Brain microvascular endothelial cell (primary cell): ENCODE measurements around the gene TSPEAR.

Experiments
- DNase-seq: peaks from one replicate; pipeline ENCODE4 v3.0.0-alpha.2; 2020
- H3K27ac ChIP-seq: fragments of 250-450 bp; sonication (Bioruptor Pico); 2 replicates; pipeline ENCODE4 v1.5.1; 2020; ENCODE audit warnings: mild to moderate bottlenecking, moderate library complexity
- H3K27me3 ChIP-seq: fragments of 250-450 bp; sonication (Bioruptor Pico); replicated peaks from 2 replicates; pipeline ENCODE4 v1.5.1; 2020; ENCODE audit warnings: mild to moderate bottlenecking
- H3K36me3 ChIP-seq: fragments of 250-450 bp; sonication (Bioruptor Pico); replicated peaks from 2 replicates; pipeline ENCODE4 v1.5.1; 2020; ENCODE audit warnings: mild to moderate bottlenecking
- H3K4me3 ChIP-seq: 2 replicates; pipeline ENCODE4 v1.5.1; 2011; ENCODE audit warnings: low read depth, mild to moderate bottlenecking, control low read depth, low read length, moderate library complexity
- in situ Hi-C: cut with HindIII; loops from 2 replicates; pipeline ENCODE4 v1.10.0; 2017; ENCODE audit warnings: low sequenced_read_pairs, low pct_ligation_motif_present
- TF ChIP-seq, protein P1 (sequence below): IDR thresholded peaks from 2 replicates; pipeline ENCODE4 v1.5.1; 2011; ENCODE audit warnings: low read depth, mild to moderate bottlenecking, moderate library complexity, low read length, control low read depth, inconsistent platforms; ENCODE audit errors: missing control alignments

TSPEAR gene

DNA sequence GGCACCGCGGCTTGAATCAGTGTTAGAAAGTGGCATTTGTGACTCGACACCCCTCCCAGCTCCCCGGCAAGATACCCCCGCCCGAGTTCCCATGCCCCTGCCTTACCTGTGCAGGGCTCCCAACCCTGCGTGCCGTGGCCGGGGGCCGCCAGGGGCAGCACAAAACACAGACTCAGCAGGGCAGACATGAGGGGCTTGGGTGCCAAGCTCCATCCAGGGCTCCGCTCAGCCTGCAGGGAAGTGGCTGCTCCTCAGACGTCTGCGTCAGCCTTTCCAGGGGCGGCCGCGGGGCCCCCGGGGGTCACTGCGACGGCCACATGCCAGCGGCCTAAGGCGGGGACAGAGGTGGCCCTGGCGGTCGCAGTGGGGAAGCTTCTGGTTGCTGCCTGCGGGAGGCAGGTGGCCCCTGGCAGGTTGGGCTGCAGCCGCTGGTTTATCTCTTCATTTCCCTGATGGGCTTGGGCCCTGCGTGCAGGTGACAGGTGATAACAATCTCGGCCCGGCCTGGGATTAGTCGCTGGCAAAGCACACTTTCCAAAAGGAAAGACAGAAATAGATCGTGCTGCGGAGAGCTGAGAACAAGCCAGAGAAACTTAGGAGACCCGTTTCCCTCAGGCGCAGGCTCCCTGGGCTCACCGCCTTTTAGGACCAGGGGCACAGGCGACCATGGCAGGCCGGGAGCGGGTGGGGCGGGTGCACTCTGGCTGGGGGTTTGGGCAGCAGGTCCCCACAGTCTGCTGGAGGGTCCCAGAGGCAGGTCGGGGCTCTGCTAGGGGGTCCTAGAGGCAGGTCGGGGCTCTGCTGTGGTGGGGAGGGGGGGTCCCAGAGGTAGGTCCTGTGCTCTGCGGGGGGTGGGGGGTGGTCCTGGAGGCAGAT is at the start of gene TSPEAR:
TSPEAR (minus strand) TSS at position 246 of the 876 bp plus-strand sequence; CDS start at position 188, 58 bp downstream.
- no peak within 1 kb of the TSS for H3K4me3 ChIP-seq
- TF ChIP-seq, protein P1, sequence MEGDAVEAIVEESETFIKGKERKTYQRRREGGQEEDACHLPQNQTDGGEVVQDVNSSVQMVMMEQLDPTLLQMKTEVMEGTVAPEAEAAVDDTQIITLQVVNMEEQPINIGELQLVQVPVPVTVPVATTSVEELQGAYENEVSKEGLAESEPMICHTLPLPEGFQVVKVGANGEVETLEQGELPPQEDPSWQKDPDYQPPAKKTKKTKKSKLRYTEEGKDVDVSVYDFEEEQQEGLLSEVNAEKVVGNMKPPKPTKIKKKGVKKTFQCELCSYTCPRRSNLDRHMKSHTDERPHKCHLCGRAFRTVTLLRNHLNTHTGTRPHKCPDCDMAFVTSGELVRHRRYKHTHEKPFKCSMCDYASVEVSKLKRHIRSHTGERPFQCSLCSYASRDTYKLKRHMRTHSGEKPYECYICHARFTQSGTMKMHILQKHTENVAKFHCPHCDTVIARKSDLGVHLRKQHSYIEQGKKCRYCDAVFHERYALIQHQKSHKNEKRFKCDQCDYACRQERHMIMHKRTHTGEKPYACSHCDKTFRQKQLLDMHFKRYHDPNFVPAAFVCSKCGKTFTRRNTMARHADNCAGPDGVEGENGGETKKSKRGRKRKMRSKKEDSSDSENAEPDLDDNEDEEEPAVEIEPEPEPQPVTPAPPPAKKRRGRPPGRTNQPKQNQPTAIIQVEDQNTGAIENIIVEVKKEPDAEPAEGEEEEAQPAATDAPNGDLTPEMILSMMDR = no peak
- no peaks in the 10 kb centered on the region for H3K36me3 ChIP-seq
- DNase-seq = no peak
- H3K27ac ChIP-seq = no peak within 1 kb of the TSS
- peaks cover 83% of the 10 kb centered on the region for H3K27me3 ChIP-seq
- in situ Hi-C loops = no loop called here

DNA sequence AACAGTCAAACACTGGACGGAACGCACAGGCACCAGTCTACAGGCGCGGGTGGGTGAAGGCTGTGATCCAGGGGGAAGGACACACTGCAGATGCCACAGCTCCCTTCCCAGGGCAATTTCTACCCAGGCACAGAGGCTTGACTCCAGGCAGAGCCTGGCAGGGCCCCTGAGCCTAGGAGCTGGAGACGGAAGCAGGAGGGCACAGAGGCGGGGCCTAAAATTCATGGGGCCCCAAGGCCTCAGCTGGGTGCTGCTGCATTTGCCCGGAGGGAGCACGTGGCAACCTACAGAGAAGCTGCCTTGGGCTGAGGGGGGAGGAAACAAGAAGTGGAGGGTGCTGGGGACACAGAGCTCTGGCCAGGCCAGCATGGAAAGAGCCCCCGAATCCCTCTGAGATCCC is 49.0 kb upstream of the TSPEAR start:
- DNase-seq = no peak
- no peak overlapping the region for H3K27ac ChIP-seq
- TF ChIP-seq, protein P1 = no peak
- no peak overlapping the region for H3K4me3 ChIP-seq
- in situ Hi-C loops = no loop called here
- H3K36me3 ChIP-seq = no peaks in the 10 kb centered on the region
- no peaks in the 10 kb centered on the region for H3K27me3 ChIP-seq

DNA sequence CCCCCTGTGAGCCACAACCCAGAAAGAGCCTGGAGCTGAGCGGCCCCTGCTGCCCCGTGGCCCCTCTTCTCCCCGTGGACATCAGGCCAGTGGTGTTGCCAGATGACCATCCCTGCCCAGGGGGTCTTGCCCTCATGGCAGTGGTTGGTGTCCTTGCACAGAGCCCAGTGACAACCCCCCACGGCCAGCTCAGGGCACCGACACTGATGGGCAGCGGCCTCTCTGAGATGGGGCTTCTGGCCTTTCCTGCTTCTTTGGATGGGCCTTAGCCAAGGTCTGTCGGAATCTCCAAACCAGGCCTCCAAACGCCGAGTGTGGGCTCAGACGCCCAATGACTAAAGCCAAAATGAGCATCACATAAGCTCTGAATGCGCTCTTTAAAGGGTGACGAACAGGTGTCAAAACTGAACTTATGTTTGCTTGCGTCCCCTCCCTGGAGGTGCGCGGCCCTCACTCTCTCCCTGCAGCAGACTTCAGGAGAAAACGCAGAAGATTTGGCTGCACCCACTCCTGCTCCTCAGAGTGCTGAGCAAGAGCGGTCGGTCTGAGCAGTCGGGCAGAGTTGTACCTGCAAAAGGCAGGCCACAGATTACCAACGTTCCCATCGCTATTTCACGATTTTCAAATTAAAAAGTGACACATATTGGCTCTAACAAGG is 48.4 kb upstream of the TSPEAR start:
- no peak for DNase-seq
- Histone ChIP-seq H3K36me3 (no peaks in the 10 kb centered on the region), H3K27ac (no peak overlapping the region), H3K4me3 (no peak overlapping the region), H3K27me3 (no peaks in the 10 kb centered on the region)
- in situ Hi-C loops = no loop called here
- TF ChIP-seq, protein P1 = no peak

DNA sequence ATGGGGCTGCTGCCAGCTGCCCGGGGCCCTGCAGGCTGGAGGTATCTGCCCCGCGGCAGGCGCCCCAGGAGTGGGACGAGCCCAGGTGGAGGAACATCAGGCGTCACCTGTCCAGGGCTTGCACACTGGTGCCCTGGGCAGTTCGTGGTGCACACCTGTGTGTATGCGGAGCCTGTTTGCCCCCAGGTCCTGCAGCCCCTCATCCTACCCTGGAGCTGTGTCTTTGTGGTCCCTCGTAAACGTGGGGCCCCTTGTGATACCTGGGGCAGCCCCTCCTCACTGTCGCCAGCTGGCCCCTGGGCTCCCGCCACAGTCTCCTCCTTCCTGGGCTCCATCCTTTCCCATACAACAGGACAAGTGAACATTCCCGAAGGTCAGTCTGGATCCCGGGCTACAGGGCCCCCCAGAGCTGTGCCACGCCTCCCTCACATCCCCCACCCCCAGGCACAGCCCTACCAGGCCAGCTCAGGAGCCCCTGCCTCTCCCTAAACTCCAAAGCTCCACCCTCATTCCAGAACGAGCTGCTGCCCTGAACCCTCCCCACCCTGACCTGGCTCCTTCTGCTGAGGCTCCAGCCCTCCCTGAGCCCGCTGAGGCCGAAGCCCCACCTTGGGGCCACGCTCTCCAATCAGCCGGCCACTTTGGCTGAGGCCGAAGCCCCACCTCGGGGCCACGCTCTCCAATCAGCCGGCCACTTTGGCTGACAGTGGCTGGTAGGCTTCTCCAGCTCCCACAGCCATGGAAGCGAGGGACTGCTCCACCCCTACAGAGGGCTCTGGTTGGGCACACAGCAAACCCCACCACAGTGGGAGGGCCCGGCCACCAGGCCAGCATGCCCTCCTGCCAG is 47.6 kb upstream of the TSPEAR start:
- DNase-seq = no peak
- Histone ChIP-seq H3K27ac (no peak overlapping the region), H3K36me3 (no peaks in the 10 kb centered on the region), H3K27me3 (no peaks in the 10 kb centered on the region), H3K4me3 (no peak overlapping the region)
- in situ Hi-C loops = no loop called here
- TF ChIP-seq, protein P1 = no peak

DNA sequence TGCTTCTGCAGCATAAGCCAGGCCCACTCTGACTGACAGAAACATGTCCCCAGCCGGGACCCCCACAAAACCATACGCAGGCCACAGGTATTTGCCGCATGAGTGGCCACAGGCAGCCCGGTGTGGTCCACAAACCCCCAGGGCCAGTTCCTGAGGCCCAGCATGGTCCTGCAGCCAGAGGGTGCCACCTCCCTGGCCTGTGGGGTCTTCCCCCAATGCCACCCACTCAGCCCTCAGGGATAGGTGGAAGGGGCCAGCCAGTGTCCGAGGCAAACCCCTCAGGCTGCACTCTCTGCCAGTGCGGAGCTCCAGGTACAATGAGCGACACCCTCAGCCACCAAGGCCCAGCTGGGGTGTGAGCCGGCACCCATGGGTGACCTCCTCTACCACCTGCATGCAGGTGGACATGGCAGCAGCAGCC is 46.8 kb upstream of the TSPEAR start:
- Histone ChIP-seq H3K36me3 (no peaks in the 10 kb centered on the region), H3K27ac (no peak overlapping the region), H3K27me3 (no peaks in the 10 kb centered on the region), H3K4me3 (no peak overlapping the region)
- TF ChIP-seq, protein P1 = no peak
- no peak for DNase-seq
- in situ Hi-C loops = no loop called here
